ENCODE results near the gene MEG3.

- TF ChIP-seq CTCF (IDR thresholded peaks at IDR 0.05; ENCODE audit: low read depth, low read length, poor library complexity, severe bottlenecking) (no peak), EZH2phosphoT487 (IDR thresholded peaks at IDR 0.05; ENCODE audit: borderline replicate concordance, low read length) (no peak)
Measured at GRCh38 chr14:100791348-100791735, 34.6 kb upstream of the MEG3 start.

All from DOHH2 (cell line).